ENCODE measurements around the gene SLA2.

SLA2 gene

GRCh38 chr20:36606158-36607066, 39.6 kb downstream of the SLA2 start:
- DNase-seq: no peak

GRCh38 chr20:36605399-36606157, 40.4 kb downstream of the SLA2 start, which contains the start of gene RAB5IF:
Gene RAB5IF, plus strand, starts transcription at chr20:36605779. Its CDS starts 173 bp downstream, at chr20:36605952.
- DNase-seq: peak; percentile 92

GRCh38 chr20:36604952-36605398, 41.0 kb downstream of the SLA2 start:
- DNase-seq: no peak

- DNase-seq: no peak
These were observed 44.5 kb downstream of the SLA2 start for GRCh38 chr20:36601540-36601939.

GRCh38 chr20:36599912-36600345, 46.1 kb downstream of the SLA2 start:
- DNase-seq: no peak

- DNase-seq: no peak
These were observed 52.6 kb downstream of the SLA2 start for GRCh38 chr20:36593347-36593929.

GRCh38 chr20:36591854-36592641, 53.9 kb downstream of the SLA2 start:
- DNase-seq: no peak

GRCh38 chr20:36591281-36591680, 54.7 kb downstream of the SLA2 start:
- DNase-seq: peak; percentile 3

GRCh38 chr20:36587388-36588070, 58.5 kb downstream of the SLA2 start:
- DNase-seq: no peak

- no peak for DNase-seq
These were observed 60.4 kb downstream of the SLA2 start for GRCh38 chr20:36585410-36586125.

GRCh38 chr20:36584018-36584481, 61.9 kb downstream of the SLA2 start:
- no peak for DNase-seq

GRCh38 chr20:36582821-36583220, 63.2 kb downstream of the SLA2 start:
- DNase-seq: no peak

GRCh38 chr20:36582322-36582721, 63.7 kb downstream of the SLA2 start:
- no peak for DNase-seq

- no peak for DNase-seq
These were observed 65.9 kb downstream of the SLA2 start for GRCh38 chr20:36579996-36580545.

- DNase-seq: no peak
These were observed 67.5 kb downstream of the SLA2 start for GRCh38 chr20:36578356-36579041.

GRCh38 chr20:36576081-36576445, 69.9 kb downstream of the SLA2 start:
- no peak for DNase-seq

- DNase-seq: peak; percentile 10
These were observed 71.4 kb downstream of the SLA2 start for GRCh38 chr20:36574366-36575135.

GRCh38 chr20:36573798-36574365, 72.1 kb downstream of the SLA2 start:
- DNase-seq: no peak

Data from NCI-H1694 treated with DMSO at 0.1 percent for 48 hours (cell line).